ENCODE measurements around the gene SETD3.

GRCh38 chr14:99522934-99523703, 42.5 kb upstream of the SETD3 start:
- no peak for TF ChIP-seq CTCF (IDR thresholded peaks at IDR 0.05)
- TF ChIP-seq POLR2A (IDR thresholded peaks at IDR 0.05) = no peak
- TF ChIP-seq EP300 (IDR thresholded peaks at IDR 0.05) = no peak

Measured in ovary (tissue), 3 donors.